ENCODE results near the gene NHLH2.

GRCh38 chr1:115793162-115793561, 47.8 kb downstream of the NHLH2 start:
- no peak for TF ChIP-seq CTCF (IDR thresholded peaks at IDR 0.05)
- no peak for TF ChIP-seq EZH2 (IDR thresholded peaks at IDR 0.05; ENCODE audit: borderline replicate concordance, insufficient read depth, low read depth, low read length, poor library complexity, severe bottlenecking)
